GM19099 (cell line): ENCODE data around the gene ADAP1.

Source experiments
- POLR2A ChIP-seq: IDR thresholded peaks from 3 replicates; pipeline ENCODE4 v1.6.1; 2011; ENCODE audit warnings: low read depth; ENCODE audit not compliant: insufficient read length; ENCODE audit errors: extremely low read depth

The ADAP1 gene

DNA sequence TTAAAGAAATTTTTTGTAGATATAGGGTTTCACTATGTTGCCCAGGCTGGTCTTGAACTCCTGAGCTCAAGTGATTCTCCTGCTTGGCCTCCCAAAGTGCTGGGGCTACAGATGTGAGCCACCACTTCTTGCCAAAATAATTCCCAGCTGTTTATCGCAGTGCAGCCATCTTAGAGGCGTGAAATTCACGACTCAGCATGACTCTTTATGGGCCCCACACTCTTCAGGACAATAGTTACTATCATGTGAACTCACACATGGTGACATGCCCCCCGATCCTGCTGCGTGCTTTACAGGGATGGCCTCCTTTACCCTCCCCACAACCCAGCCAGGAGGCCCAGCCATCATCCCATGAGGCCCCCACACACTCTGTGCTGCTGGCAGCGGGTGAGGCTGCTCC, 16.3 kb upstream of the ADAP1 start:
- no peak for TF ChIP-seq POLR2A

DNA sequence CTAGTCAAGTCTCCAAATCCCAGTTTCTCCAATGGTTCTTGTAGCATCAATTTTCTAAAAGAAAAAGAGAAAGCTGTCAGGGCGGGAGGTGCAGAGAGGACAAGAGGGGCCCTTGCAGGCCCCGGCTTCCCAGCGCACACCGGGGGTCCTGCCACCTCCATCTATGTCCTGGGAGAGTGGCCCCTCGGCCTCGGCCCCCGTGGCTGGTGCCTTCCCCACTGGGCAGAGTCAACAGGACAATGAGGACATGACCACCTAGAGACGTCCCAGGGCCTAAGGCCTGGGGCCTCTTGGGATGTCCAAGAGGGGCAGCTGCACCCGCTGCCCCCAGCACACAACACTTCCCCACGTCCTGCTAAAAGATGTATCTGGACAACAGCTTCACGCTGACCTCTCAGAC, 14.9 kb upstream of the ADAP1 start:
- TF ChIP-seq POLR2A, result no peak

DNA sequence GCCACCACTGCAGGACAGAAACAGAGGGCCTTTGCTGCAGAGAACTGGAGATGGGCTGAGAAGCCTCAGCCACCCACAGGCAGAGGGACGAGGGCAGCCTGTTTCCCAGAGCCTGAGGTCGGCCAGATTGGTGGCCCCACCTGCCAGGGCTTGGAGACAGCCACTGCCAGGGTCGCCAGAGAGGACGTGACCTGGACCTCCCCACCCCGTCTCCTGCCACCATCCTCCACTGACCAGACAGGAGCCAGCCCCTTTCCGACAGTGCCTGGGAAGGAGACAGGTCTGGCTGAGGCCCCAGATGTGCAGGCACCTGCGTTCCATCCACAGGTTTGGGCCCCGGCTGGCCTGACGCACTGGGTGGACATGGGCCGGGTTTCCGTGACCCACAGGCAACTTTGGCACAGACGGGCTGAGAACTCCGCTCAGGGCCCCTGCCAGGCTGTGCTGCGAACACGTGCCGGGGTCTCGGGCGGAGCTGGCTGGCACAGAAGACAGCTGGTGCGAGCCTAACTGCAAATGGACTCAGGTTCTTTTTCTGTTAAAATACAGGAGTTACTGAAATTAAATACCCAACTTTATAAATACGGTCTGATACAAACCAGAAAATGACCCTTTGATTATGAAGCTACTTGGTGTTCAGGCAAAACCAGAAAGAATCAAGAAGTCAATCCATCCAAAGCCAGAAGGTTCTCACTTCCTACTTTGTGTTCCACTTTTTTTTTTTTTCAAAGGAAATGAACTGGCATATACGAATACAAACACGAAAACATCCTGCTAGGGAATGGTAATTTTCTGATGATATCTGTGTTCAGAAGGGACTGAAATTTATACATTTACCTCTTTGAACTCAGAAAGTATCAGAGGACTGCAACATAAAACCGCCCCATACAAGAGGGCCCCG, 14.0 kb upstream of the ADAP1 start:
- no peak for TF ChIP-seq POLR2A

DNA sequence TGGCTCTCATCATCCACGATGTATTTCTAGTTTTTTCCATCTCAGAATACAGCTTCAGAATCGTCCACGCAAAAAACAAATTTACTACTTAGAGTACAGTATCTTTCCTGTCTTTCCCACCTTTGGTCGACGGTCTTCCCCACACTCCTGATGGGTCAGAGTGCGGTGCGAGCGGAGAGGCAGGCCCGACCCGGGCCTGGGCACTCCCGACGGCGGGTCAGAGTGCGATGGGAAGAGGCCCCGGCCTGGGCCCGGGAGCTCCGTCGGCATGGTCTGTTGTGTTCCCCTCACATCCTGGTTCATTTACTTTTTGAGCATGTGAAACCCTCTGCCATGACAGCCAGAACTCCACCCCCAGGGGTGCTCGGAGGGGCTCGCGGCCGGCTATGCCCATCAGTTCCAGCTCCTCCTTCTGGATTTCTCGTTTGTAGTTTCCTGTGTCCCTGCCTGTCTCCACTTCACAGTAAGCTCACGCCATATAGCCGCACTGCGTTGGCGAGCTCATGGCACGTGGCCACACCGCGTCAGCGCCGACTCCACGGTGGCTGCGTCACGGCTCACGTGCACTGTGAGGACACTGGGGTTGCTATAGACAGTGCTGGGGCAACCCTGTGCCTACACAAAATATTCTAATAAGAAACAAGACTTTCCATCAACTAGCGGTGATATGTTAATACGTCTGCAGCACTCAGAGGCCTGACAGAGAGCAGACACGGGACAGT, 13.0 kb upstream of the ADAP1 start:
- no peak for TF ChIP-seq POLR2A

DNA sequence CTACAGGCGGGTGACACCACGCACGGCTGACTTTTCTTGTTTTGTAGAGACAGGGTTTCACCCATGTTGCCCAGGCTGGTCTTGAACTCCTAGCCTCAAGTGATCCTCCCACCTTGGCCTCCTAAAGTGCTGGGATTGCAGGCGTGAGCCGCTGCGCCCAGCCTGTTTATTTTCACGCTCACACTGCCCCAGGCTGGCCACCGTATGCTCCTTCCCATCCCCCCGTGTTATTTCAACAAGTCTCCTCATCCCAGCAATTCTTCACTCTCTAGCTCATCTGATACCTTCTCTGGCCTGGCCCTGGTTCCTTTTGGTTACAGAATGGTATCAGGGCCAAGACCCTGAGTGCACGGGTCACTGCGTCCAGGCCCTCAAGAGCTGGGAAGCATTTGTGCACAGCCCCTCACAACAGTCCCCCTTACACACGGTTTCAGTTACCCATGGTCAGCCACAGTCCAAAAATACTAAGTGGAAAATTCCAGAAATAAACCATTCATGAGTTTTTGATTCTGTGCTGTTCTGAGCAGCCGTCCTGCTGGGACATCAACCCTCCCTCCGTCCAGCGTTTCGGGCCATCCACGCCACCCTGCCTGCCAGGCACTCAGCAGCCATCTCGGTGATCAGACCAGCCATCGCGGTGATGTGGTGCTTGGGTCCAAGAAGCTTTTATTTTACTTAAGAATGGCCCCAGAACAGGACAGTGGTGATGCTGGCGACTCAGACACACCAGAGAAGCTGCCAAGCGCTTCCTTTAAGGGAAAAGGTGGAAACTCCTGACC, 12.0 kb upstream of the ADAP1 start:
- TF ChIP-seq POLR2A, result peak; percentile 18

DNA sequence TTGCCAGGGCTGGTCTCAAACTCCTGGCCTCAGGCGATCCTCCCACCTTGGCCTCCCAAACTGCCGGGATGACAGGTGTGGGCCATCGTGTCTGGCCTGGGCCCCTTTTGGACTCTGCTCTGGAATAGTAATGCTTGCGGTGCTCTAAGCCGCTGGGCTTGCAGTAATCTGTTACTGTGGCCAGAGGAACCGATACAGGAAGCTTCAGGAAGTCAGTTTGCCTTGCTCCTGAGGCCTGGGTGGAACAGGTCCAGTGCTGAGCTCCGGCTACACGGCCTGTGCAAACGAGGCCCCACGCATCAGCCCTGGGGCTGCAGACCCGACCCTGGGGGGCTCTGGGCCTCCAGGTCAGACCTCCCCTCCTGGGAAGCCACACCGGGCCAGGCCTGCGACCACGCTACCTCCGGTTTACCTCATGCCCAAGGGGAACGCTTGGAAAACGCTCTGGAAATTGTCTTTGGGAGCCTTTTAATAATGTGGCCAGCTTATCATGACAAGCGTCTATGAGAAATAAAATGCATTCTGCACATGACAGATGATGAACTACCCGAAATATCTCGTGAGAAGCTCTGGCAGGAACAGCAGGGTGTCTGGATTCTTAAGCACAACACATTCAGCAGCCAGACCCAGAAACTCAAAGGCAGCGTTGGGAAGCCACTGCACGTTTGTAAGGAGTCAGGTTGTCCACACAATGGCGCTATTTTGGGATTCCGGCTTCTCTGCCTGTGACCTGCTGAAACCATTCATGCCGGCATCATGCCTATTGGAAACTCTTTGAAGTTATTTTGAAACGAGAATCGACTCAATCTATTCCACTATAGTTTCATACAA, 10.1 kb upstream of the ADAP1 start:
- no peak for TF ChIP-seq POLR2A

DNA sequence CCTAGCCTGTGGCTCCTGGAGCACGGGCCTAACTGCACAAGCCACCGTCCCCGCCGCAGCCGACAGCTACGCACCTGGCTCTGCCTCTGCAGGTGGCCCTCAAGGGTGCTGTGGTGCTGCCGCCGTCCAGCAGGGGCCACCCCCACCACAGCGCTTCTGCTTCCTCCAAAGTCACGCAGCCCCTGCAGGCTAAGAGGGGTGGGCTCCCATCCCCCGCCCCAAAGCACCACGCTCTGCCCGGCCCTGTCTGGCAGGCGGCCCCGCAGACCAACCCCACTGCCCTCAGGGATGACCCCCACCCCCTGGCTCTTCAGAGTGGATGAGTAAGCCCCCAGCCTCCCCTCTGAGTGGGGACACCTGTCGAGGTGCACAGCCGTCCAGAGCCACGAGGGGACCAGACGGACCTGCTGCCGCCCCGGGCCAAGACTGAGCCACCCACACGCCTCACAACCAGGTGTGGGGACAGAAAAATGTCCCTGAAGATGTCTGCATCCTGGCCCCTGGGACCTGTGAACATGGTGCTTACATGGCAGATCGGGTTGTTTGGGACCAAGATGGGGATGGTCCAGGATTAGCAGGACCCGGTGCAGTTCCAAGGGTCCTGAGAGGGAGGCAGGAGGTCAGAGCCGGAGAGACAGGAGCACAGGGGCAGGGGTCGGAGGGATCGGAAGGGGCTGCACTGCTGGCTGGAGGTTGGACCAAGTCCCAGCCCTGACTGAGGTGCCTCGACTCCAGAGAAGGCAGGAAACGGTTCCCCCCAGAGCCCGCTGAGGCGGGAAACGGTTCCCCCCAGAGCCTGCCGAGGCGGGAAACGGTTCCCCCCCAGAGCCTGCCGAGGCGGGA, 9.0 kb upstream of the ADAP1 start:
- no peak for TF ChIP-seq POLR2A

DNA sequence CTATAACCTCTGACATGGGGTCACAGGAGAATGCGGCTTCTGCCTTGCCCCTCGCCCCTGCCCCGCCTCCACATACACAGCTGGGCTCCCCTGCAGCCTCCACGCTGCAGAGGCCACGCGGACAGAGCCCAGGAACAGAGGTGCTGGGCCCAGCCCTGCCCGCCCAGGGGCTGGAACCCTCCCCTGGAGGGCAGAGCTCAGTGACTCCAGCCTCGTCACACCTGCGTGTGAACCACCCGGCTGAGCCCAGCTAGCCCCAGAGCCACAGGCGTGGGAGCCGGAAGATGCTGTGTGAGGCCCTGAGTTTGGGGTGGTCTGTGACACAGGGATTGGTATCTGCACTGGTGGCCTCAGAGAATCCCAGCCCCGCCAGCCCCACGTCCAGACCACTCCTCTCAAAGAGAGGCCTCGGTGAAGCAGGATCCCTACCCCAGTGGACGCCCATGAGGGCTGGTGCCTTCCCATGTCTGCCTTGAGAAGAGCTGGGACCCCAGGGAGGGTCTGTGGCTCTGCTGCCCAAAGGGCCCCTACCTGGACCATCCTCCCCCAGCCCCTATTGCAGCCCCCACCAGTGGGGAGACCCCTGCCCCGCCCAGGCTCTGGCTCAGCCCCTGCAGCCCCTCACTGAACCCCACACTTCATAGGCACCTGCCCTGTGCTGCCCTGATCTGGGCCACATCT, 8.1 kb upstream of the ADAP1 start:
- TF ChIP-seq POLR2A, result no peak

DNA sequence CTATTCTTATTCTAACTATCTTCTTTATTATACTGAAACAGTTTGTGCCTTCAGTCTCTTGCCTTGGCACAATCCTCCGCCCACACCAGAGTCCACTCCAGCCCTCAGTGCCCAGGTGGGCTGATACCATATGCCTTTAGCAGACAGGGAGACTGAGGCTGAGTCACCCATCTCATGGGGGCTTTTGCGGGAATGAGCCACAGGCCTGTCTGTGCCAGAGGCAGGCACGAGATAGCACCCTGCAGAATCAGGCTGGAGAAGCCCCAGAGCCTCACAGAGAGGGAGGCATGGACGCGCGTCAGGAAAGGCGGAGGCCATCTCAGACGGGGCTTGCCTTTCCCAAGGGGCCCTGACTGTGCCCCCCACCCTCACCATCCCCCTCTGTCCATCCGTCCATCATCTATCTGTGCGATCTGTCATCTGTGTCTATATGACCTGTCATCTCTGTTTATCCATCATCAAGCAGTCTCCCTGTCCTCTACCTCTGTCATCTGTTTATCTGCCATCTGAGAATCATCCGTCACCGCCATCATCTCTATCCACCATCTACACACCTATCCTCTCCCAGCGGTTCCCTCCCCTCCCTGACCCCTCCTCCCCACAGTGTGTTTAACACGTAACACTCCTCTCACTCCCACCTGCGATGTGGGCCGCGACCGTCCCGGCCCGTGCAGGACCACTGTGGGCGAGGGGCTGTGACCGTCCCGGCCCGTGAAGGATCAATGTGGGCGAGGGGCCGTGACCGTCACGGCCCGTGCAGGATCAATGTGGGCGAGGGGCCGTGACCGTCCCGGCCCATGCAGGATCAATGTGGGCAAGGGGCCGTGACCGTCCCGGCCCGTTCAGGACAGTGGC, 7.3 kb upstream of the ADAP1 start:
- no peak for TF ChIP-seq POLR2A

DNA sequence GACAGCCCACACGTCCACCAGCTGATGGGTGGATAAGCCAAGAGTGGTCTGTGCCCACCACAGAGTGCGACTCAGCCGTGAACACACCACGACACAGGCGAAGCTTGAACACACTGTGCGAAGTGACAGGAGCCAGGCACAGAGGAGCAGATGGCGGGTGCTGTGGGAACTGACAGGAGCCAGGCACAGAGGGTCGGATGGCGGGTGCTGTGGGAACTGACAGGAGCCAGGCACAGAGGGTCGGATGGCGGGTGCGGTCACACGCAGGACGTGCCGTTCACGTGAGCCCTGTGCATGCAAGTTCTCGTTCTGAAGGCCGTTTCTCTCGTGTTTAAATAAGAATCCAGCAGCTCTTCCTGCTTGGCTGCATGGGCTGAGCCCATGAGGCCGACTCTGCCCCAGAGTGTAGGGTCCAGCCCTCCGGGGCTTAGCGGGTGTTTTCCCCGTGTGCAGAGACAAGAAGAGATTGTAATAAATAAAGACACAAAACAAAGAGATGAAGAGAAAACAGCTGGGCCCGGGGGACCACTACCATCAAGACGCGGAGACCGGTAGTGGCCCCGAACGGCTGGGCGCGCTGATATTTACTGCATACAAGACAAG, 5.9 kb upstream of the ADAP1 start:
- TF ChIP-seq POLR2A, result no peak

DNA sequence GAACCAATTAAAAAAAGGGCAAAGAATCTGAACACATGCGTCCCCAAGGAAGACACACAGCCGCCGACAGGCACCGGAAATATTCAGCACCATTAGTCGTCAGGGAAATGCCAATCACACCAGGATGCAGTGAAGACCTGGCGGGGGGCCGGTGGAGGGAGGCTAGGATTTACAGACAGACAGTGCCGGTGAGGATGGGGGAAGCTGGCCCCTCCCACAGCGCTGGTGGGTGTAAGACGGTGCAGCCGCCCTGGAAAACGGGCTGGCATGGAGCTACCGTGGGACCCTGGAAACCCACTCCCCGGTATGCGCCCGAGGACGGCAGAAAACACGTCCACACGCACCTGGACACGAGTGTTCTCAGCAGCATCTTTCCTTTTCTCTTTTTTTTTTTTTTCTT, 4.8 kb upstream of the ADAP1 start:
- no peak for TF ChIP-seq POLR2A

DNA sequence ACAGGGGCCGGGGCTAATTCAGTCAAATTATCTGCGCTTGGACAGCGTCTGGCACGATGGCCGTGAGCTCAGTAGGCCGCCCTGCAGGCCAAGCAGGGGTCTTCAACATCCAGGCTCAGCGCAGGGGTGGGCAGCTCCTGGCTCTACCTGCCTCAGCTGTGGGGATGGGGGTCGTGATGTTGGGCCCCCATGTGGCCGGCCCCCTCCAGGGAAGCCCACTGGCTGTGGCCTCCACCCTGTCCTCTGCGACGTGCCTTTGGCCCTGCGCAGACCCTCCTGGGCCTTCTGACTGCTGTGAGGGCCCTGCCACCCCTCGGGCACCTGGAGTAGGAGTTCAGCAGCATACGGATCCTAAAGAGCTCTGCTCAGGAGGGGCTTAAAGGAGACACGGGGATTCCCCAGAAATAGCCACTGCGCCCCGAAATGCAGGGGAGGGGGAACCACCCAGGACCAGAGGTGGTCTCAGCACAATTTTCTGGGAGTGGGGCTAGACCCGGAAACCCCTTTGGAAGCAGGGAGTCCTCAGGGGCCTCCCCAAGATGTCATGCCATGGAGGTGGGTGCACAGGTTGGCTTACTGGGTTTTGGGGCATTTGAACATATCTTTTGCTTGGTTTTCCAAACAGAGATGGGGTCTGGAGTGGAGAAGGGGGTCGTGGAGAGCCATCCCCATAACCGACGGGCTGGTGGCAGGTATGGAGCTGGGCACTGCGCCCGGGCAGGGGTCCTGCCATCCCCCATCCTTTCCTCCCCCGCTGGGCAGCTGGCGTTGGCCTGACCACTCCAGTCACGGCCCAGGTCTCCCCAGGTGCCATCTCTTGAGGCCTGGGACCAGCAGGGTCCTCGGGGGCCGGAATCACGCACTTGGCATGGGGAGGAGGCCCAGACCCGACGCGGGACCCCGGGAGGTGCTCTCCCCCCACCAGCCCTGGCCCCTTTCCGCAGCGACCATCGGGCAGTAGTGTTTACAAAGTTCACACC, 4.0 kb upstream of the ADAP1 start:
- TF ChIP-seq POLR2A, result no peak
